ENCODE results near the gene TLCD3A.
"Not testable (repeated sequence)": the region's sequence is repeated elsewhere in the genome, so short reads cannot be mapped to it uniquely, and the experiment has no call there.

Gene TLCD3A

GRCh38 chr17:751269-752001 lies 19.0 kb downstream of the TLCD3A start:
- no peak for DNase-seq

DNA sequence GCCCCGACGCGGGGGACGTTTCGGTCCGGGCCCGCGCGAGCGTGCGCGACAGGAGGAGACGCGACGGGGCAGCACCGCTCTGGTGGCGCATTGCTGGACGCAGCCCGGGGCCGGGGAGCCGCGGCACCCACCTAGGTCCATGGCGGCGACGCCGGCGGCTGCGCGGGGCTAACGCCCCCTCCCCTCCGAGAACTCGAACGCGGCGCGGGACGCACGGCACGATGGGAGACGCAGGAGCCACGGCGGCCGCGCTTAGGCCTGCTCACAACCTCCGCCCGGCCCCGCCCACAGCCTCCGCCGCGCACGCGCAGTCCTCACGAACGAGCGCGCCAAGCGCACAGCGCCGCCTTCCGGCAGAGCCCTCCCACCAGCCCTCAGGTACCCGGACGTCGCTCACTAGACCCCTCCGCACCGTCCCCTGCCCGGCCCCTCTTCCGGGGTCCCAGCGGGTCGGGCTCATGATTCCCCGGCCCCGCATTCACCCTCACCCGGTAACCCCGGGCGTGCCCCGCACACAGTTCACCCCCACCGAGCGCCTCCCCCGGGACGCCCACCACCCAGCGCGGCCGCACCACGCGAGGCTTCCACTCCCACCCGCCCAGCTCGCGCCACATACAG lies 19.7 kb downstream of the TLCD3A start, which contains the start of gene GEMIN4:
GEMIN4 (minus strand) TSS at position 263 of the 618 bp plus-strand sequence; CDS start at position 141, 122 bp downstream.
- DNase-seq: peak; percentile 51

DNA sequence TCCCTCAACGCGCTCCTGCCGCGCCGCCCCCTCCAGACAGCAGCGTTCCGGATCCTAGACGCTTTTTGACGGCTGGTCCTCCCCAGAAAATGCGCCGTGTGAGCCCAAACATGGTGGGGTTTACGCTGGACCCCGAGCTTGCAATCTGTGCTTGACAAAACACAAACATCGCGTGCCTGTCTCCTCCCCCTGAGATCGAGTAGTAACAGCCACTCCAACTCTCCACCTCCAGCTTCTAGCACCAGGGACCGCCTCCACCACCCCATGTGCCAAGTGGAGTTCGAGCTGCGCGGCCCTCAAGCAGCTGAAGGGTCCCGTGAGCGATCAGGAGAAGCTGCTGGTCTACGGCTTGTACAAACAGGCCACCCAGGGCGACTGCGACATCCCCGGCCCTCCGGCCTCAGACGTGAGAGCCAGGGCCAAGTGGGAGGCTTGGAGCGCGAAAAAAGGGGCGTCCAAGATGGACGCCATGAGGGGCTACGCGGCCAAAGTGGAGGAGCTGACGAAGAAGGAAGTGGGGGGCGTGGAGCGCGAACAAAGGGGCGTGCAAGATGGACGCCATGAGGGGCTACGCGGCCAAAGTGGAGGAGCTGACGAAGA lies 20.3 kb downstream of the TLCD3A start:
- peak; percentile 50 for DNase-seq

DNA sequence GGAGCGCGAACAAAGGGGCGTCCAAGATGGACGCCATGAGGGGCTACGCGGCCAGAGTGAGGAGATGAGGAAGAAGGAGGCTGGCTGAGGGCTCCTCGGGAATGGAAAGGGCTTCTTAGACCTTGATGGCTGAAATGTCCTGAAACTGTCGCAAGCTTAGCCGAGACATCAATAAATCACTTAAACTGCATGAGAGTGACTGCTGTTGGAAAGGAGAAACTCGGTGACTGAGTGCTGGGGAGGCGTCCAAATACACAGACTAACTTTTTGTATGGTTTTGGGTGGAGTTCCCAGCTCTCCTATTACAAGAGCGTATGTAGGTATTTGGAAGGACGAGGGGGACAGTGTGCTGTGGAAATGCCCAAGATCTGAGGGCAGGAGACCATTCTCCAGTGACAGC lies 21.0 kb downstream of the TLCD3A start:
- no peak for DNase-seq

DNA sequence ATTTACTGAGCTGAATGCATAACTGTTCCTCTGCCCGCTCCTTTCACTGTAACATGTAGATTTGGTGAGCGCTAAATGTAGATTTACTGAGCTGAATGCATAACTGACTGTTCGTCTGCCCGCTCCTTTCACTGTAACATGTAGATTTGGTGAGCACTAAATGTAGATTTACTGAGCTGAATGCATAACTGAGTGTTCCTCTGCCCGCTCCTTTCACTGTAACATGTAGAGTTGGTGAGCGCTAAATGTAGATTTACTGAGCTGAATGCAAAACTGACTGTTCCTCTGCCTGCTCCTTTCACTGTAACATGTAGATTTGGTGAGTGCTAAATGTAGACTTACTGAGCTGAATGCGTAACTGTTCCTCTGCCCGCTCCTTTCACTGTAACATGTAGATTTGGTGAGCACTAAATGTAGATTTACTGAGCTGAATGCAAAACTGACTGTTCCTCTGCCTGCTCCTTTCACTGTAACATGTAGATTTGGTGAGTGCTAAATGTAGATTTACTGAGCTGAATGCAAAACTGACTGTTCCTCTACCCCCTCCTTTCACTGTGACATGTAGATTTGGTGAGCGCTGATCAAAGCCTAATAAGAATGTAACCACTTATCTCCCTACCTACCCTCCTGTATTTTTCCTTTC lies 23.0 kb downstream of the TLCD3A start:
- DNase-seq: not testable (repeated sequence)

GRCh38 chr17:756010-756567 lies 23.7 kb downstream of the TLCD3A start:
- not testable (repeated sequence) for DNase-seq

GRCh38 chr17:759964-760363 lies 27.6 kb downstream of the TLCD3A start:
- no peak for DNase-seq

GRCh38 chr17:760371-760770 lies 28.0 kb downstream of the TLCD3A start:
- no peak for DNase-seq

- DNase-seq: no peak
Measured at GRCh38 chr17:767076-767475, 34.7 kb downstream of the TLCD3A start.

DNA sequence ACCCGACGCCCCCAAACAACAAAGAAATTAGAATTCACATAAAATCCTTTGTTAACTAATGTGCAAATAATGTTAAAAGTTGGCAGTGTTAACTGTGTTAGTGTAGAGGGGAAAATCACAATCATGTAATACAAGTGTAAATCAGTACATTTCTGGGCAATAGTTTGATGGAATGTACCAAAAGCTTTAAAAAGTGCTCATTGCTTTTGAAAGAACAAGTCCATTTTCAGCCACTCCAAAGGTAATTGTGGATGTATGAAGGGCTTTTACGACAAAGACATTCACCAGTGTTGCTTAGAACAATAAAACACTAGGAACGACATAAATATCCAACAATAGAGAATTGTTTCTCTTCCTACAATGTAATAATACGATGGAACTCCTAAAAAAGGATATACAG lies 40.6 kb downstream of the TLCD3A start:
- no peak for DNase-seq

DNA sequence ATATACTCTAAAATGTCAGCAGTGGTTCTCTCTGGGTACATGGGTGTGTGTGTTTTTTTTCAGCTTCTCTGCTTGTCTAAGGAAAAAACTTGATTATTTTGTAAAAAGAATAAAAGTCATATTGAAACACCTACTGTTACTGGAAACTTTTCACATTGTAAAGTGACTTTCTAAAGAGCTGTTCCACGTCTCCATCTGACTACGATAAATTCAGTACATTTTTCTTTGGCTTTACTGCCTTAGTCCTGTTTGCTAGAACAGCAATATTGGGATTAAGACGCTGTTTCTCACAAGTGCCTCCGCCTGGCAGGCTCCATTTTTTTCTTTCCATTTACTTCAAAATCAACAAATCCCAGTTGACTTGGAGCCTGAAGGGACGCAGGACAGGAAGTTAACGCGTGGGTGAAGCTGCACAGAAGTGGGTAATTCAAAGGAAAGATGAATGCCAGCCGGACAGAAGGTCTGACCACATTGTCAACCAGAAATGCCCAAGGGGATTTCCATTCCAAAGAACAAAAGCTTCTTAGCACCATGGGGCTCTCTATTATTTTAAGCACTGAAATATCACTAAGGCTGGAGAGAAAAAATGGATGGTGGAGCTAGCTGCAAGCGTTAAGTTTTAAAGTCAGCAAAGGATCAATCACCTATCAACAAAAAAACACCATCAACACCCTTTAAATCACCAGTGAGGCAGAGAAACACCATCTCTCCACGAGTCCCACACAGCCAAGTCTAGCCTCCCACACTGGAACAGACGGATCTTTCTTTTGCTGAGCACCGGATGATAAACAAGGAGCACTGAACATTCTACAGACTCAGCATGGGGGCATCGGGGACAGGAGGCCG lies 41.3 kb downstream of the TLCD3A start:
- no peak for DNase-seq

GRCh38 chr17:774313-774584 lies 41.9 kb downstream of the TLCD3A start:
- DNase-seq: no peak

DNA sequence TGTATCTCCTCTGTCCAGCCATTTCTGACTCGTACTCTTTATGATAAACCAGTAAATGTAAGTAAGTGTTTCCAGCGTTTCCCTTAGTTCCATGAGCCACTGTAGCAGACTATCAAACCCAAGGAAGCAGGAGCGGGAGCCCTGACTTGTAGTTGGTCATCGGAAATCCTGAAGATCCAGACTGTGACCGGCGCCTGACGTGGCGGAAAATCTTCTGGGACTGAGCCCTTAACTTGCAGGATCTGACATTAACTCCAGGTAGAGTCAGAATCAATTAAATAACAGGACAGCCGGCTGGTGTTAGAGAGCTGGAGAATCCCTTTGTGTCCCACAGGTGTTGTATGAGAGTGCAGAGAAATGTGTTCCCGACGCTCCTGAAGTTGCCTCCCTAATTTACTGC lies 45.7 kb downstream of the TLCD3A start:
- DNase-seq: no peak

- DNase-seq: peak; percentile 12
Measured at GRCh38 chr17:781805-782731, 49.7 kb downstream of the TLCD3A start, which contains the start of the genes GLOD4 and MRM3. Gene GLOD4 (minus strand): TSS chr17:782280. CDS start chr17:782255, 25 bp downstream. Gene MRM3 (plus strand): TSS chr17:782353. CDS start chr17:782379, 26 bp downstream.

DNA sequence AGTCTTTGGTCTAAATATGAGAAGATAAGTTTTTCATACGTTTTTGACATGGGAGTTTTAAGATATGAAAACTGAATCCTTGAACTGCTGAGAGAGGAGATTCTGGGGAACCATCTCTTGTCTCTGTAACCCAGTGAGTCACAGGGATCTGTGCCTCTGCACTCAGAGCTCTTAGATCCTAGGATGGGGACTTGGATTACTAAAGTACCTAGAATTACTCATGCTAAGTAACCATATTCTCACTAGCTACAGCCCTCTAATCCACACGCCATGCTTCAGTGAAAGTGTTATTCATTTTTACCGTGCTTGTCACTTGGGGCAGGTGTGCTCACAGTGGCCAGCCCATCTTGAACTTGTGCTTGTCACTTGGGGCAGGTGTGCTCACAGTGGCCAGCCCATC lies 51.7 kb downstream of the TLCD3A start:
- DNase-seq: no peak

- not testable (repeated sequence) for DNase-seq
Measured at GRCh38 chr17:785901-786300, 53.5 kb downstream of the TLCD3A start.

DNA sequence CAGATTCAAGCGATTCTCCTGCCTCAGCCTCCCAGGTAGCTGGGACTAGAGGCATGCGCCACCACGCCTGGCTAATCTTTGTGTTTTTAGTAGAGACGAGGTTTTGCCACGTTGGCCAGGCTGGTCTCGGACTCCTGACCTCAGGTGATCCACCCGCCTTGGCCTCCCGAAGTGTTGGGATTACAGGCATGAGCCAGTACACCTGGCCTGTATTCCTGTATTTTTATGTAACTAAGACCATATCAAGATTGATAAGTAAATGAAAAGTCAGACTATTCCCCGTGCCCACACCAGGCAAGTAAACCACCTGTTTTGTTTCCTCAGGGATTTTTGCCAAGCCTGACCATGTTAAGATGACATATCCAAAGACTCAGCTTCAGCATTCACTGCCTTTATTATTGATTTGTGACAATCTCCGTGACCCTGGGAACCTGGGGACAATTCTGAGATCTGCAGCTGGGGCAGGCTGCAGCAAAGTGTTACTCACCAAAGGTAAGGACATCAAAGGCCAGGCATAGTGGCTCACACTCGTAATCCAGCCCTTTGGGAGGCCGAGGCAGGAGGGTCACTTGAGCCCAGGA lies 55.3 kb downstream of the TLCD3A start:
- no peak for DNase-seq

- DNase-seq: no peak
Measured at GRCh38 chr17:788551-788950, 56.2 kb downstream of the TLCD3A start.

DNA sequence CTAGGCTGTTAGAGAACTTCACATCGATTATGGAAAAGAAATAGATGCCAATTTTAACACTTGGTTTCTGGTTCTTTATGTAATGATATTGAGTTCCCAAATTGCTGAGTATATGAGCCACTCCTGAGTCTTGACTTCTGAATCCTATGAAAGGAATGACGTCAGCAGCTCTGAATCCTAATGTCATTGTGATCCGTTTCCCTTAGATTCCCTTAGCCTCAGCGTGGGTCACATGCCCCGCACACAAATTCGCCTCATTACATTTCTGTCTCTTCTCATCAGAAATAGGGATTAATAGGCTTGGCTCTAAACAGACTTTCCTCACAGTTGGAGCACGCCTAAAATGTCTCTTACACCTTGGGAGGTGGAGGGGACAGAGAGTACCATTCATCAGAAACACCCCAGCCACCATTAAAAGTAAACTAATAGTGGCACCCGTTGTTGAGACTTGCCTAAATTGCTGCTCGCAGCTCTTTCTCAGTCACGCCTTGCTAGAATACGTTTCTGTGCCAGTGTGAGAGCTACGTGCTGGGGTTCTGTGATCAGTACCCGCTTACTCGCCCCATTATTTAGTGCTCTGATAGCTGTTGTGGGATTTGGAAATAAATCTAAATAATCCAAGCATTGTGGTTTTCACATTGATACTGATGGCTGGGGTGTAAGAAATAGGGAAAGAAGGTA lies 56.9 kb downstream of the TLCD3A start:
- no peak for DNase-seq
